SH-SY5Y (cell line): ENCODE results near the gene NDFIP2.

ENCODE experiments used
- GATA2 ChIP-seq: IDR thresholded peaks from 2 replicates; pipeline ENCODE4 v1.6.1; 2011; ENCODE audit warnings: mild to moderate bottlenecking, low read depth, low read length
- GATA3 ChIP-seq: IDR thresholded peaks from 2 replicates; pipeline ENCODE4 v1.6.1; 2011; ENCODE audit warnings: low read depth, mild to moderate bottlenecking, low read length, moderate library complexity

DNA sequence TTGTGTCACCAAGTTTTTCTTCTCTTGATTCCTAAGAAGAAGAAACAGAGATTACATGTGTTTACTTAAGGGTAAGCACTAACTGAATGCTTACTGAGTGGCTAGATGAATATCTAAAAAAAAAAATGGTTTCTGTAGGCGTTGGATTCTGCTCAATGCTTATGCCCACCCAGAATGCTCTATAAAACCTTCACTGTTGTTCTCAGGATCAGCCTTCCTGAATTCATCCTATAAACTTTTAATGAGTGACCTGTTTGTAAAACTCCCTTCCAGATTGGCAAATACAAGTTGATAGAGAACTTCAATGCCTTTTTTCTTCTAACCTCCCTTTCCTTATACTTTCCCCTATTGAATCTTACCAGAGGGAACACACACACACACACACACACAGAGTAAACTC is 90.2 kb downstream of the NDFIP2 start:
- TF ChIP-seq GATA2: no peak
- no peak for TF ChIP-seq GATA3
